Urinary bladder (tissue), 4 donors: ENCODE measurements around the gene SLC43A3. TPM values are rescaled to one million over a fixed set of nuclear protein-coding genes. Genes with fewer than 3 reads are reported as not detected.

Experiments used
- DNase-seq: peaks from one replicate; pipeline ENCODE4 v3.0.0-alpha.2; 2015; ENCODE audit errors: extremely low spot score
- H3K27ac ChIP-seq: one replicate; pipeline ENCODE4 v1.5.1; 2013; ENCODE audit warnings: low read depth, mild to moderate bottlenecking, moderate library complexity
- H3K36me3 ChIP-seq: one replicate; pipeline ENCODE4 v1.6.1; 2013; ENCODE audit warnings: mild to moderate bottlenecking, moderate library complexity; ENCODE audit not compliant: insufficient read depth
- H3K4me1 ChIP-seq: one replicate; pipeline ENCODE4 v1.6.1; 2013; ENCODE audit warnings: mild to moderate bottlenecking, moderate library complexity; ENCODE audit not compliant: insufficient read depth
- H3K4me3 ChIP-seq: one replicate; pipeline ENCODE4 v1.5.1; 2013; ENCODE audit warnings: low read depth, low read length
- WGBS: extraction: QIAGEN DNeasy Blood & Tissue Kit; methylation state at CpG from one replicate; pipeline ENCODE4 v1.1.7; 2013; 5-methylcytosine and 5-hydroxymethylcytosine counted together
- polyA plus RNA-seq: library from polyadenylated mRNA; stranded (reverse); fragments of 200-250 nt; gene quantifications from one replicate; pipeline ENCODE4 v1.2.3, GENCODE V29; 2013
- total RNA-seq: library from RNA; depleted of rRNA; stranded (reverse); fragments of >200 nt; gene quantifications from one replicate; pipeline ENCODE4 v1.2.3, GENCODE V29; 2014
- donor health status: healthy with polysubstance abuse.
- donor health status: healthy.

The SLC43A3 gene
- total and polyA plus RNA-seq, 2 donors, result 27.3 to 39.7 TPM

DNA sequence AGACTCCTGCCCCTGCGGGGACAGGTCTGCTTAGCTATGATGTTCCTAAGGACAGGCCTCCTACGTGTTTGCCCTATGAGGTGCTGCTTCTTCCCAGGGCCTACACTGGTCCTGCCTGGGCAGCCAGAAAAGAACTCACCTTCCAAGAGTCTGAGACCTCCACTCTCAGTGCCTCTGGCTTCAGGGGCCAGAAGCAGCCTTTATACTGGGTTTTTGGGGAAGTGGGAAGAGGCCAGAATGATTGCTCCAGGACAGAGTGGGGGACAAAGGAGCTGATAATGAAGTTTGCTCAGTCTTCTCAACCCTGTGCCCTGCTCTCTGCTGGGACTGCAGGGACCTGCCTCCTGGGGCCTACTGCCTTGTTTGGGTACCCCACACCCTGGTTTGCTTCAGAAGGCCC is 45.9 kb downstream of the SLC43A3 start, which contains the start of gene PRG3:
Gene PRG3 (minus strand): TSS at position 176 of the 400 bp plus-strand sequence. CDS start 442 bp downstream, outside the sequence.
- H3K4me3 ChIP-seq, result no peak within 1 kb of the TSS
- no peak within 1 kb of the TSS for H3K27ac ChIP-seq
- no peaks in the 10 kb centered on the region for H3K4me1 ChIP-seq
- whole genome bisulfite sequencing, result 81% methylated on average over 2 of the region's 2 CpGs
- no peaks in the 10 kb centered on the region for H3K36me3 ChIP-seq
- DNase-seq, result no peak

DNA sequence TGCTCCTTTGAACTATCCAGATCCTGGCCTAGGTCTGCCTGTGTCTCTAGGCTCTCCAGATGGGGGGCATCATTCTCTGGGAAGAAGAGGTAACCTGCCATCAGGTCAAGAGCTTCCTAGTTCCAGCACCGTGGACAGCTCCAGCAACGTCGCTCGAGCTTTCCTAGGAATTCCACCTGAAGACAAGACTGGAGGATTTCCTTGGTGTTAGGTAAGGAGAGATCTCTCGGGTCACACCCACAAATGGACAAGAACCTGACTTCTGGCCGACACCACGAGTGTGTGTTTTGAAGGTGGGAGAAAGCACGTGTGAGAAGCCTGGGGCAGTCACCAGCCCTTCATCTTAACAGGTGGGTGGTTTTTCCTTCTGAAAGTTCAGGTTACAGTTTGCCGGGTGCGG is 47.2 kb downstream of the SLC43A3 start:
- H3K36me3 ChIP-seq, result no peaks in the 10 kb centered on the region
- no peak for DNase-seq
- WGBS, result 27% methylated on average over 10 of the region's 10 CpGs

DNA sequence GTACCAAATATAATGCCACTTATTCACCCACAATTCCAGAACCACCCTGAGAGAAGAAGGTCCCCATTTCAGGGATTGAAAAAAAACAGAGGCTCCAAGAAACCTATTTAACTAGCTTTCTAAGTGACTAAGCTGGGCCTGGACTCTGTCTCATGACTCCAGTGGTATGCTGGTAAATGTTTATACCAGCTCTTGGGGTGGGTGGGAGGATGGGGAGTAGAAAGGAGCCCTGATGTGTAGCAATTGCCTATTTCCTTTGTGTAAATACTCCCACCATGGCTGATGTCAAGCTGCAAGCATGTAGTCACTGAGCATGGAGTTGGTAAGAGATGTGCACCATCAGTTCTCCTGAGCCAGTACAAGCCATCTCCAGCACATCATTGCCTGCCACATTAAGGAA is 48.7 kb downstream of the SLC43A3 start:
- Histone ChIP-seq H3K4me1 (no peaks in the 10 kb centered on the region), H3K36me3 (no peaks in the 10 kb centered on the region), H3K4me3 (no peak overlapping the region), H3K27ac (no peak overlapping the region)
- no peak for DNase-seq

More for the DNA sequence above, 47.2 kb downstream of the SLC43A3 start:
- Histone ChIP-seq H3K4me1 (no peaks in the 10 kb centered on the region), H3K4me3 (no peak overlapping the region), H3K27ac (no peak overlapping the region)

DNA sequence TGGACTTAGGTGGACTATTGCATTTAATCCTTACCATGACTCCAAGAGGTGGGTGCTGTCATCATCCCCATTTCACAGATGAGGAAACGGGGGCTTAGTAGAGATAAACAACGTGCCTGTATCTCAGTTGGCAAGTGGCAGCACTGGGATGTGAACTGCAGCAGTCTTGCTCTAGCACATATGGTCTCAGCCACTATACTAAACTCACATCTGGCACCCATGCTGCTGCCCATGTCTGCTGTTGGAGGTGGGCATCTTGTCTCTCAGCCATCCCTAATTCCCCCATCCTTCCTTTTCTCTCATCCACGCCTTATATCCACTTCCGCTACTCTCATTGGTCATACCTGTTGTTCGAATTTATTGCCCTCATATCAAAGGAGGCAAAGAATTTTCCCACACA is 49.8 kb downstream of the SLC43A3 start:
- Histone ChIP-seq H3K36me3 (no peaks in the 10 kb centered on the region), H3K27ac (no peak overlapping the region), H3K4me3 (no peak overlapping the region), H3K4me1 (no peaks in the 10 kb centered on the region)
- no peak for DNase-seq
- WGBS, result 57% methylated on average over 5 of the region's 5 CpGs

DNA sequence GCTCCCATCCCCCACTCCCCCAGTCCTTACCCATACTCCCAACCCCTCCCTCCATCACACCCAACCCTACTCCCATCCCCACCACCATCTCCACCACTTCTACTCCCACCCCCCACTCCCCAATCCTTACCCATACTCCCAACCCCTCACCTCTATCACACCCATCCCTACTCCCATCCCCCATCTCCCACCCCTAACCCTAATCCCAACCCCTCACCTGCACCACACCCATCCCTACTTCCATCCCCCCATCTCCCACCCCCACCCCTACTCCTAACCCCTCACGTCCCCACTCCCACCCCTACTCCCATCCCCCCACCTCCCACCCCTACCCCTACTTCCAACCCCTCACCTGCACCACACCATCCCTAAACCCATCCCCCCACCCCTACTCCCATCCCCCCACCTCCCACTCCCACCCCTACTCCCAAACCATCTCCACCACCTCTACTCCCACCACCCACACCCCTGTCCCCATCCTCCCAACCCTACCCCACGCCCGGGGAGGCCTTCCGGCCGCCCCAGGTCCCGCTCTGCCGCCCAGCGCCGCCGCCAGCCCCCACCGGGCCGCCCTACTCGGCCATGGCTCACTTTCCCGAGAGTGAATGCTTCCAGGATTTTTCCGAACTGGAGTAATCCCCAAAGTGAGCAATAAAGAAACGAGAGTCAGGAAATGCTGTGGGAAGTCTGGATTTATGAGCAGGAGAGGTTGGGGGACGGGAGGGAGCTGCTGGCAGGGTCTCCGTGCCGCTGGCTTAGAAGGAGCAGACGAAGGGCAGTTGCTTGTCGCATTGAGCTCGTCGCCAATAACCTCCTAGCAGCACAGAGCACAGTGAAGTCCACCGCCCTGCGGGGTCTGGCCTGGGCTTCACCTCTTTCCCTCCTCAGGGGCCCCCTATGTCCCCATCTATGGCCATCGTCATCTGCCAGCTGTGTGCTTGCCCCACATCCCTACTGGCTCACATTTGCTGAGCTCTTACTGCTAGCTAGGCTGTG is 50.5 kb downstream of the SLC43A3 start:
- Histone ChIP-seq H3K4me3 (no peak overlapping the region), H3K4me1 (no peaks in the 10 kb centered on the region), H3K36me3 (no peaks in the 10 kb centered on the region), H3K27ac (no peak overlapping the region)
- no peak for DNase-seq
- 47% methylated on average over 26 of the region's 26 CpGs for WGBS

GRCh38 chr11:57375490-57375889 is 51.4 kb downstream of the SLC43A3 start:
- no peak for DNase-seq
- 73% methylated on average over 2 of the region's 2 CpGs for WGBS
- no peak overlapping the region for H3K4me3 ChIP-seq

DNA sequence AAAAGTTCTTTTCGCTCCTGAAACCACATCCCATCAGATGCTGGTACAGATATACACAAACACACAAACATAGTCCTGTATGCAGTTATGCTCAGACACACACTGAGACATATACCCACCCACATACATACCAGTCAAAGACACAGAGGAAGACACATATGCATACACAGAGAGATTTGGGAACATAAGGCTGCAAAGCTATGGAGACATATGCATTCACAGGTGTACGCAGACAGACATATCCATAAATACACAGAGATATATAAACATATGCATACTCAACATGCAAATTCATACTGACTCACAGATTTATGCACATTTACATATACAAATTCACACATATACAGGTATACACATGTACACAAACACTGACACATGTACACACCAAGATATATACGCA is 52.0 kb downstream of the SLC43A3 start:
- Histone ChIP-seq H3K27ac (no peak overlapping the region), H3K4me1 (no peaks in the 10 kb centered on the region), H3K36me3 (no peaks in the 10 kb centered on the region), H3K4me3 (no peak overlapping the region)
- no peak for DNase-seq
- 93% methylated on average over 3 of the region's 3 CpGs for WGBS

More at GRCh38 chr11:57375490-57375889, 51.4 kb downstream of the SLC43A3 start:
- Histone ChIP-seq H3K27ac (no peak overlapping the region), H3K4me1 (no peaks in the 10 kb centered on the region), H3K36me3 (no peaks in the 10 kb centered on the region)

DNA sequence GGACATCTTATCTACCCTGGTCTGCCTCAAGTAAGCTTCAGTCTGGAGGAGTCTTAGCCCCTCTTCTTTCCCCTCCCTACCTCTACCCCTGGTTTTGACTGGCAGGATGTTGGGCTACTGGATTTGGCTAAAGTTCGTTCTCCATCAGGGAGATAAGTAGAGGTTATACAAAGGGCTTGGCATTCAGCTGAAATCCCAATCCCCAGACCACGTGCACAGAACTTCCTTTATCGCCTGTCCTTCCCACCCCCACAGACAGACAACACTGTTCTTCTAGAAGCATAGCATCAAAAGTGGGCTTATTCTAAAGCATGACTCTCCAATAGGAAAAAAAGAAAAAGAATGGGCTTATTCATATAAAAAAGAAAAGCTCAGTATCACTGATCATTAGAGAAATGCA is 53.8 kb downstream of the SLC43A3 start:
- no peak for DNase-seq
- no peaks in the 10 kb centered on the region for H3K36me3 ChIP-seq
- no peak overlapping the region for H3K27ac ChIP-seq
- H3K4me3 ChIP-seq, result no peak overlapping the region
- no peaks in the 10 kb centered on the region for H3K4me1 ChIP-seq
- WGBS, result 35% methylated on average over 3 of the region's 3 CpGs

DNA sequence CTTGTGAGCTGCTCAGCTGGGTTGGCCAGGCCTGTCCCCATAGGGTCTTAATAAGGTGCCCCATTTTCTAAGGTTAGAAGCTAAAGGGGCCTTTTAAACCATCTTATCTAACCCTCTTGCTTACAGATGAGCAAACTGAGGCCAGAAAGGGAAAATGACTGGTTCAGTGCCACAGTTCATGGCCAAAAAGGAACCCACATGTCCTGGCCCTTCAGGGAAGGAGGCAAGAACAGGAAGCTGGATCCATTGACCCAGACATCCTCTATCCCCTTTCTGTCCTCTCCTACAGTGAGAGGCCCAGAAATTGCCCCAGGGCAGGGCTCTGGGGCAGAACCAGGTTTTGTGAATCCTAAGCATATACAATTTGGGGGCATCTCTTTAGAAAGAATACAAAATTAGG is 56.0 kb downstream of the SLC43A3 start:
- Histone ChIP-seq H3K36me3 (no peaks in the 10 kb centered on the region), H3K27ac (no peak overlapping the region), H3K4me1 (no peaks in the 10 kb centered on the region), H3K4me3 (no peak overlapping the region)
- DNase-seq, result no peak

DNA sequence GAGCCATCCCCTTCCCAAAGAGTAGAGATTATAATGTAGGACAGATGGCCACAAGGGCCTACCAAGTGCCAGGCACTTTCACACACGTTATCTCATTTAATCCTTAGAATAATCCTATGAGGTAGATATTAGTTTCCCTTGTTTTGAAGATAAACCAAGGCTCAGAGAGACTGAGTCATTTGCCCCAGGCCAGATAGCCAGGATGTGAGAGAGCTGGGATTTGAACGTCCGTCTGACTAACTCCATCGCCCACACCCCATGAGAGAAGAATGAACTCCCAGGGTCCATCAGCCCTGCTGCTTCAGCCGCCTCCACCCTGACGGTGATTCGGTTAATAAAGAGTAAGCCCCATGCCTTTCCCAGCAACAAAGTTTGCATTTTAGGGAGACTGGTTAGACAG is 56.7 kb downstream of the SLC43A3 start:
- no peaks in the 10 kb centered on the region for H3K4me1 ChIP-seq

GRCh38 chr11:57368845-57369232 is 58.1 kb downstream of the SLC43A3 start:
- no peaks in the 10 kb centered on the region for H3K4me1 ChIP-seq
- no peak overlapping the region for H3K27ac ChIP-seq
- H3K4me3 ChIP-seq, result no peak overlapping the region
- no peaks in the 10 kb centered on the region for H3K36me3 ChIP-seq
- WGBS, result 71% methylated on average over 5 of the region's 5 CpGs
- no peak for DNase-seq

More for the DNA sequence above, 56.7 kb downstream of the SLC43A3 start:
- WGBS, result 81% methylated on average over 7 of the region's 7 CpGs
- Histone ChIP-seq H3K36me3 (no peaks in the 10 kb centered on the region), H3K27ac (no peak overlapping the region), H3K4me3 (no peak overlapping the region)
- DNase-seq, result no peak

DNA sequence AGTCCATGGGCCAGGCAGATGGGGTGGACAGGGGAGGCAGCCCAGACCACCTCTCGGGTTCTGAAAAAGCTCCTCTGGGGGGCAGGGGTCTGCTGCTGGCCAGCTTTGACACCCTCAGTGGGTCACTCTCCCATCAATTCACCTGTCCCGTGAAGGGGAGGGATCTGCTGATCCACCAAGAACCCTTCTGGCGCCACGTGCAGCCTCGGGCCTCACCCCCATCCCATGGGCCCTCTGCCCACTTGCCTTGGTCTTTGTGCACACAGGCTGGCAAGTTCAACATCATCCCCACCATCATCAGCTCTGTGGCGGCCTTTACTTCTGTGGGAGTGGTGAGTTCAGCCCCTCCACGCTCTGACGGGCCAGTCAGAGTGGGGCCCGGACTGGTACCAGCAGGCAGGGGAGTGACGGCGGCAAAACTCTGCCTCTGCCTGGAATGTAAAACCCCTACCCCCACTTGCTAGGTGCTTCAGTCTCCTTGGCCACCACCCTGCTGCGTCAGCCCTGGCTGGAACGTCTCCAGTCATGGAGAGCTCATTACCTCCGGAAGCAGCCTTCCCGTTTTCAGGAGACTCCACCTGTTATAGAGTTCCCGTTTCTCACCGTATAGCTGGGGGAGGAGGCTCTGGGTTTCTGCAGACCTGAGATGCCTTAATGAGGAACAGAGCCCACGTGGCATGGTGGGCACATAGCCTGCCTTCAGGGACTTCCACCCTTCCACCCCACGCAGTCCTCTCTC is 58.6 kb downstream of the SLC43A3 start:
- no peaks in the 10 kb centered on the region for H3K36me3 ChIP-seq
- DNase-seq, result no peak
- H3K27ac ChIP-seq, result no peak overlapping the region
- no peak overlapping the region for H3K4me3 ChIP-seq
- no peaks in the 10 kb centered on the region for H3K4me1 ChIP-seq
- 74% methylated on average over 19 of the region's 19 CpGs for WGBS

DNA sequence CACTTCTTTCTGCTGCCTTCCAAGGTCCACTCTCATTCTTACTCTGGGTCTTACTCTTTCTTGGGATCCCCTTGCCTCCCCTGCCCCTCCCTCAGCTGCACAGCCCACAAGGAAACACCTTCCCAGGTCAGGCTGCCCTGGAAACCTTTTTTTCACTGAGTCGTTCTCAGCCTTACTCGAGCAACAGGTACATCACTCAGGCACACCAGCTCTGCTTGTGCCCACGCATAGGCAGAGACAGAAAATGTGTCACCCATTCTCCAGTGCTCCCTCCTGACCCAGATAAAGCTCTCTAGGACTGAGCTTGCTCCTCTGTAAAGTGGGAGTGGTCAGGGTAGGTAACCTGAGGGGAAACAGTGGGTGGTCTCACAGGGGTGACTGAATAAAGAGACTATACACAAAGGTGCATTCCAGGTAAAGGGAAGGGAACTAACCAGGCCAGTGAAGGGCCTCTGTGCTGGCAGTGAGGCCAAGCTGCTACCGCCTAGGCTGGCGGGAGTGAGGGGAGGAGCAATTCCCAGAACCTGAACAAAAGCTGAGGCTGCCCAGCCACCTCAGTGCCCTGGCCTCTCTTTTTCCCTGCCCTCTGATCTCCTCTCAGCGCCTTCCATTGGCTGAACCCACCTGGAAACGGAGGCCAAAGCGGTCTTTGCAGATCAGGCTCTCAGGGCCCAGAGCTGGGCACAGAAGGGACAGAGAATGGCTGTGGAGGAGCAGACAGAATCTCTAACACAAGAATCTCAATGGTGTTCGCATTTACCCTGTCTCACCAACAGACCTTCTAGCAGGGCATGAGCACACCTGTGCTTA is 61.9 kb downstream of the SLC43A3 start:
- H3K4me3 ChIP-seq, result no peak overlapping the region
- no peak overlapping the region for H3K27ac ChIP-seq
- H3K4me1 ChIP-seq, result no peaks in the 10 kb centered on the region
- no peaks in the 10 kb centered on the region for H3K36me3 ChIP-seq
- 67% methylated on average over 9 of the region's 9 CpGs for WGBS
- no peak for DNase-seq
